GM19240 (cell line): ENCODE results near the gene STX1B.

Experiments
- DNase-seq: peaks from one replicate; pipeline ENCODE4 v3.0.0; 2011; ENCODE audit warnings: low spot score; ENCODE audit not compliant: insufficient read length

STX1B gene

DNA sequence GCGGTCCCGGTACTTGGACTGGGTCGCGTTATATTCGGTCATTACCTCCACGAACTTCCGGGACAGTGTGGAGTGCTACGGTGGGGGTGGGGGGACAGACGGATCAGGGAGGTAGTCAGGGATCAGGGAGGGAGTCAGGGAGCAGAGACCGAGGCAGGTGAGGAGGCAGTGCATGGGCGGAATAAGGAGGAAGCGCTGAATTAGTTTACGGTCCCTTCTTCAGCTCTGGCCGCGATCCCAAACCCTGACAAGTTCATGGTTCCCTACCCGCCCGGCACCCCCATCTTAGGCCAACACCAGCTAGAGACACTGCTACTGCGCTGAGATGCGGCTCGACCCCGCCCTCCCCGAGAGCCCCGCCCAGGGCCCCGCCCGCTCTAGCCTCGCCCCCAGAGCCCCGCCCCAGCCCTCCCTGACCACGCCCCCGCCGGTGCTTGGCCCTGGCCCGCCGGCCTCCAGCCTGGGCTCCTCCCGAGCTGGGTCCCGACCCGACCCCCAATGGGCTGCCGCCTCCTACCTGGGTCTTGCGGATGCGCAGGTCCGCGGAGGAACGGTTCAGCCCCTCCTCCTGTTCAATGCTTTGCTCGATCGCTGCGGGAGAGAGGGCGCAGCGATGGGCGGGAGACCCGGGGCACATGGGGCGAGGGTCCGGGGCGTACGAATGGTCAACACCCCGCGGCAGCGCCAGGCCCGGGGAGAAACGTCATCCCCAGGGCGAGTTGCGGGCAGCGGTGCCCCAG, 13.3 kb downstream of the STX1B start:
- peak; percentile 98 for DNase-seq

DNA sequence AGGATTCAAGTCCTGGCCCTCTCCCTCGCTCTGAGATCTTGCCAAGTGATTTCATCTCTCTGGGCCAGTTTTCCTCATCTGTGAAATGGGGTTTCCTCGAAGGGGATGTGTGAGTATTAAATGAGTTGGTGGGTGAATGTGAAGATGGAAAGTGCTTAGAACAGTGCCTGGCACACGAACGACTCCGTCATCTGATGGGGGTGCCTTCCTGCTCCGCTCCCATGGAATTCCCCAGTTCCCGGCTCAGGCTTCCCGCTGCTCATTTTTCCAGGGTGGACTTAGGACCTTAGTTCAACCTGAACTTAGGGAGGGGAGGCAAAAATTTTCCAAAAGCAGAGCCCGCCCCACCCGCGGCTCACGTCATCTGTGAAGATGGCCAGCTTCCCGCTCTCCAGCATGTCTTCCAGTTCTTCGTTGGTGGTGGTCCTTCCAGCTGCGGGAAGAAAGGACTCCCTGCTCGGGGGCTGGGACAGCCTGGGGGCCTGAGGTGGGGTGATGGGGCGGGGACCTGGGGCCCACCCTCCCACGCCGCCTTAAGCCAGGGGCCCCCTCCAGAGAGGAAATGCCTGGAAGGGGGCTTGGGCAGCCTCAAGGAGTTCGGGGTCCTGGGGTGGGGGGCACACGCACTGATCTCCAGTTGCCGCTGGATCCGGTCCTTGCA, 14.0 kb downstream of the STX1B start:
- DNase-seq, result no peak

DNA sequence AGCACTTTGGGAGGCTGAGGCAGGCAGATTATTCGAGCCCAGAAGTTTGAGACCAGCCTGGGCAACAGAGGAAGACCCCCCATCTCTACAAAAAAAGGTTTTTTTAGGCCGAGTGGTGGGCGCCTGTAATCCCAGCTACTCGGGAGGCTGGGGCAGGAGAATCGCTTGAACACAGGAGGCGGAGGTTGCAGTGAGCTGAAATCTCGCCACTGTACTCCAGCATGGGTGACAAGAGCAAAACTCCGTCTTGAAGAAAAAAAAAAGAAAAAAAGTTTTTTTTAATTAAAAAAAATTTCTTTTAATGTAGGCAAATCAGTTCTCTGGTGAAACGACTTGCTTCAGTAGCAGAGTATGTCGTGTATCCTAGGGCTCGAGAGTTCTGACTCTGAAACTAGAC, 14.5 kb downstream of the STX1B start:
- DNase-seq, result no peak

DNA sequence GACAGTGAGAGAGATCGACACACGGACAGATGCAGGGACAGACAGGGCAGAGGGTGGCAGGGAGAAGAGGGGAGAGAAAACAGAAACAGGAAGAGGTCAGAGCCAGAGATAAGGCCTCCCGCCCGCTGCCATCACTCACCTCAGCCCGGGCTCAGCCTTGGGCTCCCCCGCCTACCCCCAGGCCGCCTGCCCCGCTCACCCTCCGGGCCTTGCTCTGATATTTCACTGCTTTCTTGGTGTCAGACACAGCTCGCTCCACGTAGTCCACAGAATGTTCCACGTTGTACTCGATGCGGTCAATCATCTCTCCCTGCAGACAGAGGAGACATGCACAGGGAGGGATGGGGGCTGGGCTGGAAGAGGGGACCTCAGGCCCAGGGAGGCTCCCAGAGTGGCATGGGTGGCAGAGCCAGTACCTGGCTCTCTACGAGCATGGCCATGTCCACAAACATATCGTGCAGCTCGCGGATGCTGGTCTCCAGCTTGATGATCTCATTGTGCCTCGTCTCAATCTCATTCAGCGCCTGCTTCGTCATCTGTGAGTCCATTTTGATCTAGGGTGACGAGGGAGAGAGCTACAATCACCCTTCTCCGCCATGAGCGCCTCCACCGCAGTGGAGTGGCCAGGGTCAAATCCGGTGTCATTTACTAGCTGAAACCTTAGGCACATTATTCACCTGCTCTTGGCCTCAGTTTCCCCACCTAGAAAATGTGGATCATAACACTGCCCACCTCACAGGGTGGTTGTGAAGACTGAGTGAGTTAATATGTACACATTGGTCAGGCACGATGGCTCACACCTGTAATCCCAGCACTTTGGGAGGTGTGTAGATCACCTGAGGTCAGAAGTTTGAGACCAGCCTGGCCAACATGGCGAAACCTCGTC, 17.3 kb downstream of the STX1B start:
- no peak for DNase-seq

DNA sequence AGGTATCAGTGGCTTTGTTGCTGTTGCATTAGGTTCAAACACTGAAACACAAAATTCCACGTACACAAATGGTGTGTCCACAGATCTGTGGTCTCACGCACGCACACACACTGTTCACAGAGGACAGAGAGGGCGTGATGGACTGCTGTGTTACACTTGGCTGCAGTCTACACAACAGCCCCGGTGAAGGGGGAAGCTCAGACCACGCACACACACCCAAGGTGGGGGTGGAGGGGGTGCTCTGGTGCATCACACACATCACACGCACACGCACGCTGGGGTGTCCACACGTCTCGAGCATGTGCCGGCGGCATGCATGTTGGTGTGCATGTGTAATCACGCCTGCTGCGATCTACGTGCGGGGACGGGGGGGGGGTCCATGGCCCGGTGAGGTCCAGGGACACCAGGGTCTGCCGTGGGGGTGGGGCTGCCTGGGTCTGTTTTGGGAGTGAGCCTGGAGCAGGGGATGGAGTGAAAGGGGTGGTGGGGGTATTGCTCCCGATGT, 18.1 kb downstream of the STX1B start:
- DNase-seq, result no peak

DNA sequence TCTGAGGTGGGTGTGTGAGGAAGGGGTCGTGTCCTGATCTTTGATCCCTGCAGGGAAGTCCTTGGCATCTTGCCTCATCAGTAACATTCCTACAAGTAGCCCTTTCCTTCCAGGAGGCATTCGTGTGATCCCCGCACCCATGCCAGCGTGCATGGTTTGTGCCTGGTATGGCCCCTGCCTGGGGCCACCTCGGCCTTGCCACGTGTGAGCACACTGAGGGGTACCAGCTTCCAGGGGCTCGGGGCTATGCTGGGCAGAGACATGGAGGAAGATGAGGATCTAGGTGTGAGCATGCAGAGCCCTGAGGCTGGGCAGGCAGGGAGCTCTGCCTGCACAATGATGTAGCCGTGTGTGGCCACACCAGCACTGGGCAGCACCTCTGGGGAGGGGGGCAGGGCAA, 19.4 kb downstream of the STX1B start:
- DNase-seq, result no peak

DNA sequence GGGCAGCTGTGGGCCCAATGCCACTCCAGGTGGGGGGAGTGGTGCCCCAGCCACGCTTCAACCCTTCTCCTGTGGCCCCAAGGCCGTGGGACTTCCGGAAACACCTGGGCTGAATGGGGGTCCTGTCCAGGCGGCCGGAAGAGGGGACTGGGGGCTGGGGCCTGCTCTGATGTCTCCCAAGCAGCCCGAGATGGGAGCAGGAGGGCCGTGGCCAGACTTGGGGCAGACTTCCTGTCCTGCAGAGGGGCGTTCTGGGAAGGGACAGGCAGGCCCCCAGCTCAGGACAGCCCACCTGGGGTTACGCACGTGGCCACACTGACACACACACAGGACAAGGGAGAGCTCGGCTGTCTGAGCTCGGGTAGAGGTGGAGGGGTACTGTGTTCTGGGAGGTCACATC, 20.3 kb downstream of the STX1B start:
- no peak for DNase-seq

DNA sequence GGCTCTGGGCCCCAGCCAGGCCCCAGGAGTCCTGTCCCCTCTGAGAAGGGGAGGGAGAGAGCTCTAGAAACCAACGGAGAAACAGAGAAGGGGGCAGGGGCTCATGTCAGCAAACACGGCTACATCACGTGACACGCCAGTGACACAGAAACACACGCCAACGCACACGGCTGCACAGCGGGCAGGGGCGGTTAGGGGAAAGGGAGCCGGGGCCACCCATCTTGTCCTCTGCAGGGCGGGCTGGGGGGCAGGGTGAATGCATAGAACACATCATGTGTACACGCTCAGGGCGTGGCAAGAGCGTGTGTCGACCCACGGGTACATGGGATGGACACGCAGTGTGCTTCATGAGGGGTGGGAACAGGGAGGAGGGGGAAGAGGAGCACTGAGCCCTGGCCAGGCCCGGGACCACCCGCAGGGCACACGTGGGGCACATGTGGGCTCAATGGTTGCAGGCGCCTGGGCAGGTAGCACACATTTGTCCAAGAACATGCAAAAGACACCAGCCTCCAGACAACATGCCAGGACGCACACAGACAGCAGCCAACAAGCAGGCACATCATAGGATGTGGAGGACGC, 20.9 kb downstream of the STX1B start:
- DNase-seq, result no peak

DNA sequence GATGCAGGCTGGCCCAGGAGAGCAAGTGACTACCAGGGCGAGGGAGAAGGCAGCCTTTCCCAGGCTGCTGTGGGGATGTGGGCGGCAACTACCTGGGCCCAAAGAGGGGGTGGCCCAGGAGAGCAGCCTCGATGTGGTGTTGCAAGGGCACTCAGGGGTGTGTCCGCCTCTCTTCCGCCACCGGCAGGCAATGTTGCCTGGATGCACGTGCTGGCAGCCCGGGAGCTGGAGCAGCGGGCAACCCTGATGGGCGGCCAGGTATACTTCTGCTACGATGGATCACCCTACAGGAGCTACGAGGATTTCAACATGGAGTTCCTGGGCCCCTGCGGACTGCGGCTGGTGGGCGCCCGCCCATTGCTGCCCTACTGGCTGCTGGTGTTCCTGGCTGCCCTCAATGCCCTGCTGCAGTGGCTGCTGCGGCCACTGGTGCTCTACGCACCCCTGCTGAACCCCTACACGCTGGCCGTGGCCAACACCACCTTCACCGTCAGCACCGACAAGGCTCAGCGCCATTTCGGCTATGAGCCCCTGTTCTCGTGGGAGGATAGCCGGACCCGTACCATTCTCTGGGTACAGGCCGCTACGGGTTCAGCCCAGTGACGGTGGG, 22.8 kb downstream of the STX1B start:
- DNase-seq, result no peak

DNA sequence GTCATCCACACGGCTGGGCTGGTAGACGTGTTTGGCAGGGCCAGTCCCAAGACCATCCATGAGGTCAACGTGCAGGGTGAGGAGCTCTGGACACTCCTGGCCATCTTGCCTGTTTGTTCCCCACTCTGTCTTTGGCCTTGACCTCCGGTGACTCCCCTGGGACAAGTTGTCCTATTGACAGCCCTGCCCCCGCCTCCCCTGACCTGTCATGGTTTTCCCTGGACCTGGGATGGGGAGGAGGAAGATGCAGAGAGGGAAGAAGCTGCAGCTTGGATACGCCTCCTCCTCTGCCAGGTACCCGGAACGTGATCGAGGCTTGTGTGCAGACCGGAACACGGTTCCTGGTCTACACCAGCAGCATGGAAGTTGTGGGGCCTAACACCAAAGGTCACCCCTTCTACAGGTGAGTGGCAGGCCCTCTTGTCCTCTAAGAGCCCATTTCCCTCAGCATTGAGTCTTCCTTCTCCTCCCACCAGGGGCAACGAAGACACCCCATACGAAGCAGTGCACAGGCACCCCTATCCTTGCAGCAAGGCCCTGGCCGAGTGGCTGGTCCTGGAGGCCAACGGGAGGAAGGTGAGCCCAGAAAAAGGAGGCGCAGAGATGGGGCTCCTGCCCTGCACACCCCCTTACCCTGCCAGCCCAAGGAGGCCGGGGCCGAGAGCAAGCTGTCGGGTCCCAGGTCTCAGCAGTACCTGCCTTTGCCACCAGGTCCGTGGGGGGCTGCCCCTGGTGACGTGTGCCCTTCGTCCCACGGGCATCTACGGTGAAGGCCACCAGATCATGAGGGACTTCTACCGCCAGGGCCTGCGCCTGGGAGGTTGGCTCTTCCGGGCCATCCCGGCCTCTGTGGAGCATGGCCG, 24.1 kb downstream of the STX1B start:
- no peak for DNase-seq

DNA sequence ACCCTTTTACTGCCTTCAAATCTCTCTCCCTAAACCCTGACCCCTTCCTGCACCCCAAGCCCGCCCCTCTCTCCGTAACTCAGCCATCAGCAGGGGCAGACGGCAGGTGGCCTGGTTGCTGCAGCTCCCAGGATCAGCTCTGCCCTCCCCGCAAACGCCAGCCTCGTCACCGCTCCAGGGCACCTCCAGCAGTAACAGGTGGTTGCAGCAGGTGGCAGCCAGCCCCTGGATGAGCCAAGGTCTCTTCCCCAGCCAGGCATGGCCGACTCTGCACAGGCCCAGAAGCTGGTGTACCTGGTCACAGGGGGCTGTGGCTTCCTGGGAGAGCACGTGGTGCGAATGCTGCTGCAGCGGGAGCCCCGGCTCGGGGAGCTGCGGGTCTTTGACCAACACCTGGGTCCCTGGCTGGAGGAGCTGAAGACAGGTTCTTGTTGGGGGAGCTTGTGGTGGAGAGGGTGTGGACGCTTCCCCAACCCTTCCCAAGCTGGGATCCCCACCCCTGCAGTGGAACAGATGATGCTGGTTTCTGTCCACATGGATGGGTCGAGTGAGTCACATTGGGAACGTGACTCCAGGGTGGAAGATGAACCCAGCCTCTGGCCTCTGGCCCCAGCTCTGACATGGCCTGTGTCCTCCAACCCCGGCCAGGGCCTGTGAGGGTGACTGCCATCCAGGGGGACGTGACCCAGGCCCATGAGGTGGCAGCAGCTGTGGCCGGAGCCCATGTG, 24.9 kb downstream of the STX1B start:
- DNase-seq, result no peak

DNA sequence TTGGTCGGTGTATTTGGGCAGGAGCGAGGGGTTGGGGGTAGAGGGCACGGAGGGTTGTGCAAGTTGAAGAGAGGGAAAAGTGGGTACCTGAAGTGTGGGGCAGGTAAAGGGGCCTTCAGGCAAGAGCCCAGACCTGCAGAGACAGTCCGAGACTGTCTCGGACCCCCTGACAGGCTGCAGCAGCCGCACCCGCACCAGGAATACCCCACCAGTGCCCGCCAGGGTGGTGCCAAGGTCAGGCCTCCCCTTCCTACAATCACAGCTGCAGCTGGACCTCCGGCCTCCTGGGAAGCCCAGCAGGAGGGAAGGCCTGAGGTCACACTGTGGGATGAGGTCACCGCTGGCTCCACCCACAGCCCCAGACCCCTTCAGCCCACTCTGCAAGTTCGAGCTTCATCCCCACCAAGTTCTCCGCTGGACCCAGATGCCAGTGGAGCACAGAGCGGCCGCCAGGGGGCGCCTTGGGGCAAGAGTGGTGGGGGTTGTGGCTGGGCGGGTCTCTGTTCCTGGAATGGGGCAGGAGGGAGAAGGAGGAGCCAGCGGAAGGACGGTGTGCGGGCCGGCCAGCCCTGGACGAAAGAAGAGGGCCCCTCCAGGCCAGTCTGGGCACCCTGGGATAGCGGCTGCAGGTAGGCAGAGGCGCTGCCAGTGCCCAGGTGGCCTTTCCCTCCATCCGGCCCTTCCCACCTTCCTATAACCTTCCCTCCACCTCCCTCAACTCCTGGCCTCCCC, 25.6 kb downstream of the STX1B start, which contains the start of gene HSD3B7:
HSD3B7 (plus strand) TSS at position 539 of the 732 bp plus-strand sequence. CDS start 452 bp downstream, outside the sequence.
- DNase-seq, result peak; percentile 94

DNA sequence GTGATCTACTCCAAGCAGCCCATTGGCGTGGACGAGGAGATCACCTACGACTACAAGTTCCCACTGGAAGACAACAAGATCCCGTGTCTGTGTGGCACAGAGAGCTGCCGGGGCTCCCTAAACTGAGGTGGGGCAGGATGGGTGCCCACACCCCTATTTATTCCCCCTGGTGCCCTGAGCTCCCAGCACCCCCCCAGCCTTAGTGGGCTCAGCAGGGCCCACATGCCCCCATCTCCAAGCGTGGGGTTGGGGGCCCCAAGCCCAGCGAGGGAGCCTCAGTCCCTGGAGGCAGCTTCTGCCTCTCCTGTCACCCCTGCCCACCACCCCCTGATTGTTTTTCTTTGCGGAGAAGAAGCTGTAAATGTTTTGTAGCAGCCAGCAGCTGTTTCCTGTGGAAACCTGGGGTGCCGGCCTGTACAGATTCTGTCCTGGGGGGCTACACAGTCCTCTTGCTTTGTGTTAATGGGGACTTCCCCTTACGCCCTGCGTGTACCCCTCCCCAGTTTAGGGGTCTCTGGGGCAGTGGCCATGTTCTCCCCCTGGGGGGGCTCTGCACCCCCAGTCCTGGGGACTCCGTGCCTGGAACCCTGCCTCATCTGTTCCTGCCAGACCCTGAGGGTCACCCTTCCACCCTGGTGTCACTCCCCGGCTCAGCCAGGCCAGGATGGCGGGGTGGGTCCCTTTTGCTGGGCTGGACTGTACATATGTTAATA, 26.4 kb downstream of the STX1B start:
- DNase-seq, result no peak

DNA sequence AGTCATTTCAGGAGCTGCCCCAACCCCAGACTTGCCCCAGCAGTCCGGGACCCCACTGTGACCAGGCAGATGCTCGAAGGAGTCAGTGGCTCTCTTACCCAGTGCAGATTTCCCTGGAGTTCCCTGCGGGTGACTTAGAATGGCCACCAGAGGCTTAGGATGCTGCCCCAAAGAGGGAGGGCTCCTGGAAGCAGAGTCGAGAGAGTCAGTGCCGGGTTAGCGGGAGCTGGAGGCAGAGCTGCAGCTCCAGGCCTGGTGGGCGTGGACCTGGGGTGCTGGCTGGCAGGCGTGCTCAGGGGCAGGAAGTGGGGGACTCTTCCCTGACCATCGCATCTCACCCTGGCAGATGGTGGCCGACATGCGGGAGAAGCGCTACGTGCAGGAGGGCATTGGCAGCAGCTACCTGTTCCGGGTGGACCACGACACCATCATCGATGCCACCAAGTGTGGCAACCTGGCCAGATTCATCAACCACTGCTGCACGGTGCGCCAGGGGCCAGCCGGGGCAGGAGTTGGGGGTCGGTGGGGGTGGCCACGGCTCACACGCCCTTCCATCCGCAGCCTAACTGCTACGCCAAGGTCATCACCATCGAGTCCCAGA, 27.0 kb downstream of the STX1B start:
- no peak for DNase-seq

DNA sequence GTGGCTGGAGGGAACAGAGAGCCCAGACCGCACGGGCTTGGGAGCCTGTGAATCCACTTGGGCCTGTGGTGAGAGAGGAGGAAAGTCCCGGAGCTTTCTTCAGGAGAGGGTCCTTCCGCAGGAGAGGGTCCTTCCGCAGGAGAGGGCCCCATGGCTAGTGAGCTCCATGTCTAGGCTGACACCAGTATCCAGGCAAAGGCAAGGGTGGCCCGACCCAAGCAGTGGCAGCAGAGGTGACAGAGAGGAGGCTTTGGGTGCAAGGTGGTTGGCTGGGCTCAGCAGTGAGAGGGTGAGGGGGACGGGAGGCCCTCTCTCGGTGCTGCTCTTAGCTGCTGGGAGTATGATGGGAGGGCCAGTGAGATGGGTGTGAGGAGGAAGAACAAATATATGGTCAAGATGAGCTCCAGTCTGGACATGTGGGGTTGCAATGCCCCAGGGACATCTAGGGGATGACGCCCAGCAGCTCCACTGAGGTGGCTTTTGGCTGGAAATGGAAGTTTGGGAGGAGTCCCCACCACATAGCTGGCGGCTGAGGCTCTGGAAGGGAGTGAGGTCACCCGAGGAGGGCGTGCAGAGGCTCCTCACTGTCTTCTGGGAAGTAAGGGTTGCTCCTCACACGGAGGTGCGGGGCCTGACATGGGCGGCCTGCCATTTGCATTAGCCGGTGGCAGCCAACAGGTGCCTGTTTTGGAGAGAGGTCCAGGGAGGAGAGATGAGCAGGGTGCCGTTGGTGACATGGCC, 27.7 kb downstream of the STX1B start:
- DNase-seq, result no peak

DNA sequence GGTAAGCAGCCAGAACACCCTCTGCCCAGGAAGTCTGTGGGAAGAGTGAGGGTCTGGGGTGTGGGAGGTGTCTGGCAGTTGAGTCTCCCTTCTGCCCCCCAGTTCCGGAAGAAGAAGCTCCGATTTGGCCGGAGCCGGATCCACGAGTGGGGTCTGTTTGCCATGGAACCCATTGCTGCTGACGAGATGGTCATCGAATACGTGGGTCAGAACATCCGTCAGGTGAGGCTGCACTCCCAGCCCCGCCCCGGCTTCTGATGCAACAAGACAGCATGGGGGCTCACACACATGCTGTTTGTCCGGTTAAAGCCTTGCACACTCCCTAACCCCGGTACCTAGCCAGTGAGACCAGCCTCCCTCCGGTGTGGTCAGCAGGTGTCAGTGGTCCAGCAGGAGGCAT, 29.5 kb downstream of the STX1B start:
- no peak for DNase-seq

DNA sequence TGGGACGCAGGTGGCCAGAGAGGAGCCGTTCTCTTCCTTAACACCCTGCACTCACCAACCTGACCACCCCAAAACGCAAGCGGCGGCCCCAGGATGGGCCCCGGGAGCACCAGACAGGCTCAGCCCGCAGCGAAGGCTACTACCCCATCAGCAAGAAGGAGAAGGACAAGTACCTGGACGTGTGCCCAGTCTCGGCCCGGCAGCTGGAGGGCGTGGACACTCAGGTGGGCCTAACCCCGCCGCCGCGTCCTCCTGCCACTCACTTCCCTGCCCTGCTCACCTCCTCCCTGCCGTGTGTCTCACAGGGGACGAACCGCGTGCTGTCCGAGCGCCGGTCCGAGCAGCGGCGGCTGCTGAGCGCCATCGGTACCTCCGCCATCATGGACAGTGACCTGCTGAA, 30.0 kb downstream of the STX1B start:
- DNase-seq, result no peak
